HEK293 (cell line): ENCODE measurements around the gene CD300LG.

Experiments used
- CTCF ChIA-PET: fragments of 350-600 bp; formaldehyde crosslinking; extraction: SDS; loops from one replicate; lab custom pipeline; 2021; ENCODE audit warnings: antibody characterized with exemption; lab: Yijun Ruan, JAX
- POLR2A ChIA-PET: fragments of 300-600 bp; formaldehyde crosslinking; extraction: SDS; loops from one replicate; lab custom pipeline; 2020; ENCODE audit warnings: antibody characterized with exemption, inconsistent platforms; lab: Yijun Ruan, JAX
- H3K27ac ChIP-seq: fragments of 200-500 bp; sonication (Bioruptor generic); 2 replicates; pipeline ENCODE4 v1.5.1; 2014; ENCODE audit warnings: low read depth, low read length, control low read depth, inconsistent platforms; ENCODE audit errors: extremely low read depth
- H3K36me3 ChIP-seq, 2 experiments: fragments of 200-500 bp in 1 of 2; sonication (Bioruptor generic) in 1 of 2; 1 replicate in 1 of 2; 2 replicates in 1 of 2; pipeline ENCODE4 v1.5.1; 2014 to 2017; ENCODE audit warnings: inconsistent platforms in 2 of 2, low read length in 2 of 2; ENCODE audit not compliant: control insufficient read depth in 2 of 2, insufficient read depth in 1 of 2
- H3K4me1 ChIP-seq: fragments of 200-500 bp; sonication (Bioruptor generic); 2 replicates; pipeline ENCODE4 v1.5.1; 2014; ENCODE audit warnings: mild to moderate bottlenecking, low read length, inconsistent platforms; ENCODE audit not compliant: control insufficient read depth, insufficient read depth
- H3K4me3 ChIP-seq: 2 replicates; pipeline ENCODE4 v1.5.1; 2011; ENCODE audit warnings: low read depth, mild to moderate bottlenecking, control low read depth, low read length, moderate library complexity
- H3K9me3 ChIP-seq: fragments of 200-500 bp; sonication (Bioruptor generic); 2 replicates; pipeline ENCODE4 v1.5.1; 2014; ENCODE audit warnings: low read depth, low read length, inconsistent platforms; ENCODE audit not compliant: control insufficient read depth, insufficient read depth
- CTCF ChIP-seq: fragments of 450-650 bp; formaldehyde crosslinking; IDR thresholded peaks from 2 replicates; pipeline ENCODE4 v1.5.1; 2016; ENCODE audit warnings: missing biosample characterization, missing genetic modification characterization
- GFI1B ChIP-seq: fragments of 450-650 bp; formaldehyde crosslinking; IDR thresholded peaks from 2 replicates; pipeline ENCODE4 v1.5.1; 2016; ENCODE audit warnings: missing biosample characterization, missing genetic modification characterization
- KLF1 ChIP-seq: fragments of 450-650 bp; formaldehyde crosslinking; IDR thresholded peaks from 2 replicates; pipeline ENCODE4 v1.5.1; 2016; ENCODE audit warnings: missing biosample characterization, missing genetic modification characterization
- MYNN ChIP-seq: fragments of 450-650 bp; formaldehyde crosslinking; IDR thresholded peaks from 2 replicates; pipeline ENCODE4 v1.5.1; 2016; ENCODE audit warnings: missing biosample characterization, missing genetic modification characterization, borderline replicate concordance
- PATZ1 ChIP-seq: fragments of 450-650 bp; formaldehyde crosslinking; IDR thresholded peaks from 2 replicates; pipeline ENCODE4 v1.5.1; 2016; ENCODE audit warnings: missing biosample characterization, missing genetic modification characterization
- REPIN1 ChIP-seq: fragments of 450-650 bp; formaldehyde crosslinking; IDR thresholded peaks from 2 replicates; pipeline ENCODE4 v1.5.1; 2017; ENCODE audit warnings: missing biosample characterization, missing genetic modification characterization, low read depth
- SP3 ChIP-seq: fragments of 450-650 bp; formaldehyde crosslinking; IDR thresholded peaks from 2 replicates; pipeline ENCODE4 v1.5.1; 2016; ENCODE audit warnings: missing biosample characterization, missing genetic modification characterization
- TSHZ1 ChIP-seq: fragments of 450-650 bp; formaldehyde crosslinking; IDR thresholded peaks from 2 replicates; pipeline ENCODE4 v1.5.1; 2016; ENCODE audit warnings: missing biosample characterization, missing genetic modification characterization, borderline replicate concordance
- YY1 ChIP-seq: fragments of 450-650 bp; formaldehyde crosslinking; IDR thresholded peaks from 2 replicates; pipeline ENCODE4 v1.5.1; 2018; ENCODE audit warnings: missing biosample characterization, missing genetic modification characterization
- ZBTB1 ChIP-seq: fragments of 450-650 bp; formaldehyde crosslinking; IDR thresholded peaks from 2 replicates; pipeline ENCODE4 v1.5.1; 2016; ENCODE audit warnings: missing biosample characterization, missing genetic modification characterization
- ZFP37 ChIP-seq: fragments of 450-650 bp; formaldehyde crosslinking; IDR thresholded peaks from 2 replicates; pipeline ENCODE4 v1.5.1; 2016; ENCODE audit warnings: missing biosample characterization, missing genetic modification characterization
- ZNF121 ChIP-seq: fragments of 450-650 bp; formaldehyde crosslinking; IDR thresholded peaks from 2 replicates; pipeline ENCODE4 v1.5.1; 2016; ENCODE audit warnings: missing biosample characterization, missing genetic modification characterization
- ZNF148 ChIP-seq: fragments of 450-650 bp; formaldehyde crosslinking; IDR thresholded peaks from 2 replicates; pipeline ENCODE4 v1.5.0; 2017; ENCODE audit warnings: missing biosample characterization, missing genetic modification characterization, borderline replicate concordance
- ZNF2 ChIP-seq: fragments of 450-650 bp; formaldehyde crosslinking; IDR thresholded peaks from 2 replicates; pipeline ENCODE4 v1.5.1; 2016; ENCODE audit warnings: missing biosample characterization, missing genetic modification characterization
- ZNF449 ChIP-seq: fragments of 450-650 bp; formaldehyde crosslinking; IDR thresholded peaks from 2 replicates; pipeline ENCODE4 v1.5.1; 2017; ENCODE audit warnings: missing biosample characterization, mild to moderate bottlenecking, missing genetic modification characterization, moderate library complexity
- ZNF549 ChIP-seq: fragments of 450-650 bp; IDR thresholded peaks from 2 replicates; pipeline ENCODE4 v1.5.1; 2018; ENCODE audit warnings: missing biosample characterization, missing genetic modification characterization, mild to moderate bottlenecking, inconsistent platforms, moderate library complexity
- ZNF558 ChIP-seq: fragments of 450-650 bp; formaldehyde crosslinking; IDR thresholded peaks from 2 replicates; pipeline ENCODE4 v1.5.1; 2016; ENCODE audit warnings: missing biosample characterization, missing genetic modification characterization
- ZNF629 ChIP-seq: fragments of 450-650 bp; formaldehyde crosslinking; IDR thresholded peaks from 2 replicates; pipeline ENCODE4 v1.5.1; 2017; ENCODE audit warnings: missing biosample characterization, missing genetic modification characterization
- ZNF664 ChIP-seq: fragments of 450-650 bp; formaldehyde crosslinking; IDR thresholded peaks from 2 replicates; pipeline ENCODE4 v1.5.1; 2016; ENCODE audit warnings: missing biosample characterization, missing genetic modification characterization
- ZNF670 ChIP-seq: fragments of 450-650 bp; formaldehyde crosslinking; IDR thresholded peaks from 2 replicates; pipeline ENCODE4 v1.5.1; 2016; ENCODE audit warnings: missing biosample characterization, missing genetic modification characterization, low read depth
- ZNF707 ChIP-seq: fragments of 450-650 bp; formaldehyde crosslinking; IDR thresholded peaks from 2 replicates; pipeline ENCODE4 v1.5.1; 2016; ENCODE audit warnings: missing biosample characterization, missing genetic modification characterization
- ZNF768 ChIP-seq: fragments of 450-650 bp; formaldehyde crosslinking; IDR thresholded peaks from 2 replicates; pipeline ENCODE4 v1.5.1; 2018; ENCODE audit warnings: missing biosample characterization, mild to moderate bottlenecking, missing genetic modification characterization
- ZNF777 ChIP-seq: fragments of 450-650 bp; formaldehyde crosslinking; IDR thresholded peaks from 2 replicates; pipeline ENCODE4 v1.5.1; 2017; ENCODE audit warnings: missing biosample characterization, missing genetic modification characterization, borderline replicate concordance
- ZNF791 ChIP-seq: fragments of 450-650 bp; formaldehyde crosslinking; IDR thresholded peaks from 2 replicates; pipeline ENCODE4 v1.5.1; 2016; ENCODE audit warnings: missing biosample characterization, missing genetic modification characterization
- ZXDB ChIP-seq: fragments of 450-650 bp; formaldehyde crosslinking; IDR thresholded peaks from 2 replicates; pipeline ENCODE4 v1.5.1; 2016; ENCODE audit warnings: missing biosample characterization, missing genetic modification characterization

Gene CD300LG

GRCh38 chr17:43852571-43852970, 5.6 kb downstream of the CD300LG start:
- Histone ChIP-seq H3K27ac (no peak overlapping the region), H3K9me3 (no peaks in the 10 kb centered on the region), H3K36me3 (no peaks in the 10 kb centered on the region), H3K4me1 (no peaks in the 10 kb centered on the region), H3K4me3 (no peak overlapping the region)
- ChIA-PET POLR2A (no interaction called here), CTCF (interaction anchor here (0.8 to 1.8 kb wide), 6 partner anchors 12 to 85 kb away, joined by 3 to 13 read pairs (median 3); partner anchors contain the start of gene CFAP97D1)
- no peak for TF ChIP-seq ZNF121 (tag by site-specific recombination)
- TF ChIP-seq REPIN1: no peak
- no peak for TF ChIP-seq YY1 (tag by site-specific recombination)
- TF ChIP-seq ZNF707 (tag by site-specific recombination): no peak
- TF ChIP-seq SP3 (tag by site-specific recombination): no peak
- TF ChIP-seq MYNN (tag by site-specific recombination): no peak
- no peak for TF ChIP-seq ZNF629 (tag by site-specific recombination)
- TF ChIP-seq TSHZ1 (tag by site-specific recombination): no peak
- no peak for TF ChIP-seq GFI1B
- TF ChIP-seq ZXDB (tag by site-specific recombination): no peak
- TF ChIP-seq ZNF2: no peak
- no peak for TF ChIP-seq KLF1 (tag by site-specific recombination)
- no peak for TF ChIP-seq ZNF777 (tag by site-specific recombination)
- no peak for TF ChIP-seq PATZ1 (tag by site-specific recombination)
- TF ChIP-seq ZNF549 (tag by site-specific recombination): no peak
- no peak for TF ChIP-seq ZNF558
- TF ChIP-seq ZNF449 (tag by site-specific recombination): no peak

- H3K4me1 ChIP-seq: no peaks in the 10 kb centered on the region
- TF ChIP-seq CTCF (tag by site-specific recombination): no peak
- no peak for TF ChIP-seq ZNF768
- TF ChIP-seq ZNF148 (tag by site-specific recombination): no peak
- no peak for TF ChIP-seq ZBTB1 (tag by site-specific recombination)
- no peak for TF ChIP-seq ZNF670 (tag by site-specific recombination)
- no peak for TF ChIP-seq ZNF791 (tag by site-specific recombination)
- no peak for TF ChIP-seq ZNF664 (tag by site-specific recombination)
- no peak for TF ChIP-seq ZFP37 (tag by site-specific recombination)
- TF ChIP-seq YY1 (tag by site-specific recombination): no peak
- no peak overlapping the region for H3K27ac ChIP-seq
- H3K9me3 ChIP-seq: no peaks in the 10 kb centered on the region
- ChIA-PET POLR2A (no interaction called here), CTCF (interaction anchor here (0.6 to 2.1 kb wide), 6 partner anchors 13 to 1444 kb away, joined by 3 to 7 read pairs (median 4); no protein-coding TSS in a partner anchor)
- no peaks in the 10 kb centered on the region for H3K36me3 ChIP-seq
- no peak overlapping the region for H3K4me3 ChIP-seq
These were observed 6.6 kb downstream of the CD300LG start for GRCh38 chr17:43853546-43853945.
